Measurements from ENCODE around the gene UNC93B1. TPM values are rescaled to one million over a fixed set of nuclear protein-coding genes. Genes with fewer than 3 reads are reported as not detected.

The UNC93B1 gene
- total RNA-seq, 1 experiment from 2014 or later, result 75.4 TPM

DNA sequence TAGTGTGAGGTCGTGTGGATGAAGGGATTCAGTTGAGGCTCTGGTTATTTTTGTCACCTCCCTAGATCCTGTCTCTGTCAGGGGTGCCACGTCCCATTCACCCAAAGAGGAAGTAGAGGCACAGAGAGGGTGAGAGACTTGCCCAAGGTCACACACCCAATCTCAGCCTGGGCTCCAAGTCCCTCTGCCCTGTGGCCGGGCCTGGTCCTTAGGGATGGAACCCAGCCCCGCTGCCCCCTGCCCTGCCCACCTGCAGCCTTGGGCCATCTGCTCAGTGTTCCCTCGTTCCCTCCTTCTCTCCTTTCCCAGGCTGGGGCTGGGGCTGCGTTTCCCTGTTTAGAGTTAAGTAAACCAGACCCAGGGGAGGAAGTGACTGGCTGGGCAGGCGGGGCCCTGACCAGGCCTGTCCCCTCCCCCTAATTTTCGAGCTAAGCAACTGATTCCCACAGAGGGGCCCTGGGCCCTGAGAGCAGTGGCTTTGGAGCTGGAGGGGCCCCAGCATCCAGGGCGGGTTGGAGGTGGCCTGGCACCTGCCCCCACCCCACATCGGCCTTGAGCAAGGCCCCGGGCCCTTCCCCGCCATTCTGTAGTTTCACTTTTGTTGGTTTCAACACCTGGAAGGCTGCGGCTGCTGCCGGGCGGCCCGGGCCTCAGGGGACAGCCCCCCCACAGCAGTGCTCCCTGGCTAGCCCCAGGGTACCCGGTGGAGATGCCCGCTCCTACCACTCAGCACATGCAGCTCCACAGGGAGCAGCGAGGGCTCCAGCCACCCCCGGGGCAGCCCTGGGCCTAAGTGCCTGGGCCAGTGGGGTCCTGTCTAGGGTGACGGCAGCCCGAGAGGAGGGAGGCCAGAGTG, 36.4 kb upstream of the UNC93B1 start:
- no peak for DNase-seq (ENCODE audit: low read depth)

DNA sequence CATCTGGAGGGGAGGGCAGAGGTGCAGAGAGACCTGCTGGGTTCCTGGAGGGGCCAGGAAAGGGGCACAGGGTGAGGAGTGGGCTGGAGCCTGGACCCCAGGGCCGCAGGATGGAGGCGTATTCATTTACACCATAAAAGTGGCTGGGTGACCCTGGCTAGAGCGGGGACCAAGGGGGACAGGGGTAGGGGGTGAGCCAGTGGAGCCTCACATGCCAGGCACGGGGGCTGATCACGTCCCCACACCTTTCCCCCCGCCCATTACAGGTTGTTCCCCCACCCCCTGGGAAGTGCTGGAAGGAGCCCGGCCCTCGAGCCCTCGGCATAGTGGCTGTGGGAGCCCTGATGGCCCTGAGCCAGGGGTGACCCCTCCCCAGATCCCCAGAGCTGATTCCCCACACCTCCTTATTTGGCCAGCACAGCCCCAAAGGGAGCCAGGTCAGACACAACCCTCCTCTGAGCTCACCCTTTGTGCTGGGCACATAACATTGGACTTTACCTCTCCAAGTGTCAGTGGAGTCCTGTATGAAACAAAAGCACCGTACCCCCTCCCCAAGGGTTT, 35.7 kb upstream of the UNC93B1 start:
- DNase-seq (ENCODE audit: low read depth), result no peak

DNA sequence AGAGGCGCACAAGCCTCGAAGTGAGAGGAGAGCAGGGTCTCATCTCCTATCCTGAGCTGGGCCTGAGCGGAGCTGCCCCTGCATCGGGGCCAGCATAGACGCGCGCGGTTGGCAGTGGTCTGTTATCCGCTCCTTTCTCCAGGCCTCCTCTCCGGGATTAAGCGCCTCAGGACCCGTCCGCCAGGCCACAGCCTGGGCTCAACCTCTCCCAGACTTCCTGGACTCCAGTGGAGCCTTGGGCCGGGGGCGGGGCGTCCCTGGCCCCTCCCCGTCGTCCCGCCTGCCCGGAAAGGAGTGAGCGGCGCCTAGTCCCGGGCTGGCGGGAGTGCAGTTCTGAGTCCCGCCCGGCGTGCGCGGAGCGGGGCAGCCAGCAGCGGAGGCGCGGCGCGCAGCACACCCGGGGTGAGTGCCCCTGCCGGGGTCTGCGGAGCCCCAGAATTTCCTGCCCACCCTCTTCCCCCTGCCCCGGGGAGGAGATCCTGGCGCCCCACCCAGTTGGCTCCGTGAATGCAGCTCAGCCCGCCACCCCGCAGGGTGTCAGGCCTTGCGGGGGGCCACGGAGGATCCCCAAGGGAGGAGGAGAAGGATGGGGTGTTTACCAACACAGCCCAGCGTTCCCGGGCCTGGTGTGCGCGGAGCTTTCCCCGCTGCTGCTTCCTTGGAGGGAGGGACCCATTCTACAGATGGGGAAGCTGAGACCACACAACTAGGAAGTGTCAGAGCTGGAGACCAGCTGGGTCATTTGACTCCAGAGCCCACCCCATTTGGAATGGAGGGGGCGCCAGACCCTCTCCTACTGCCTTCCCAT, 35.0 kb upstream of the UNC93B1 start, which contains the start of gene TCIRG1:
TCIRG1 (plus strand) TSS at position 308 of the 808 bp plus-strand sequence. CDS start 2,247 bp downstream, outside the sequence.
- peak; percentile 89 for DNase-seq (ENCODE audit: low read depth)

DNA sequence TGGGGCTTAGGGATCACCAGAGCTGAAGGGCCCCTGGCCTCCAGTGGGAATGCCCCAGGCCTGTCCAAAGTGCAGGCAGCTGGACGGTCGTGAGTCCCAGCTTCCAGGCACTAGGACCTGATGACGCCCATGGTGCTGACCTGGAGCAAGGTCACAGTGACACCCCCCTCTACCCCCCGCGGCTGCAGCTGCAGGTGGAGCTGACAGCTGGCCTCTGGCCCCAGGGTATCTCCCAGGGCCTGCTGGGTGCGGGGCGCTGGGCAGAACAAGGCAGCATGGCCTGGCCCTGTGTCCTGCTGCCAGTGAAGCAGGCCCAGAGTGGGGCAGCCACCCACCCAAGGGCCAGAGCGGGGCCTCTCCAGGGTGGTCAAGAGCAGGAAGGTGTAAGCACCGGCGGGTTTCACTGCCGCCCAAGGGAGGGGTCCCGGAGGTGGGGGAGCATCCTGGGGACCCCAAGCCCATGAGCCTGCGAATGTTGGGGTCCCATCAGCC, 34.4 kb upstream of the UNC93B1 start:
- no peak for DNase-seq (ENCODE audit: low read depth)

DNA sequence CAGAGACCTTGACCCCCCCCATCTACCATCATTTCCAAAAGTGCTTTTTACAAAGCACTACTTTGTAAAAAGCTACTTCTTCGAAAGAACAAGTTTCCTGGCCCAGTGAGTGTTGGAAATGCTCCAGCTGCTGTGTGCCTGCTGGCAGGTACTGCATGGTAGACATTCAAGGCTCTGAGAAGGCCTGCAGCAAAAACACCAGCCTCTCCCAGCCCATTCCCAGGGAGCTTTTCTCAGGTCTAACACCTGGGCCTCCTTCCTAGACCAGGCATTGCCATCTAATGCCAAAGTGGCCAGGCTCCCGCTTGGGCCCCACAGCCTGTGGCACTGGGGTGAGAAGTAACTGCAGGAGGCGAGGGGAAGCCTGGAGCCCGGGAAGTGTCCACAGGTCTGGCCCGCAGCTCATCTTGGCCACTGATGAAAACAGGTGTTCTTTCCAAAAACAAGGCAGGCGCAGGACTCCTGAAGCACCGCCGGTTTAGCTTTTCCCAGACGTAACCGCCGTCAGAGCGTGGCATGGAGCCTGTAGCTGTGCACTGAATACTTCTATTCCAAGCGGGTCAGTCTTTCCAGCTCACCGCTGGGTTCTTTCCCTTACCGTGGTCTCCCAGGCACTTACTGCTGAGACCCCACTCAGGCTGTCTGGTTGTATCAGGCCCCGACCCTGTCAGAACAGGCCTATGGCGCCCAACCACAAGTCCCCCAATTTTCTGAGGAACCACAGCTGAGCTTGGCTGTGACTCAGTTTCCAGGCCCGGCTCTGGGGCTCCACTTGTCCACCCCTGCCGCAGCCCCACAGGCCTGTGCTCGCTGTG, 33.7 kb upstream of the UNC93B1 start:
- DNase-seq (ENCODE audit: low read depth), result no peak

DNA sequence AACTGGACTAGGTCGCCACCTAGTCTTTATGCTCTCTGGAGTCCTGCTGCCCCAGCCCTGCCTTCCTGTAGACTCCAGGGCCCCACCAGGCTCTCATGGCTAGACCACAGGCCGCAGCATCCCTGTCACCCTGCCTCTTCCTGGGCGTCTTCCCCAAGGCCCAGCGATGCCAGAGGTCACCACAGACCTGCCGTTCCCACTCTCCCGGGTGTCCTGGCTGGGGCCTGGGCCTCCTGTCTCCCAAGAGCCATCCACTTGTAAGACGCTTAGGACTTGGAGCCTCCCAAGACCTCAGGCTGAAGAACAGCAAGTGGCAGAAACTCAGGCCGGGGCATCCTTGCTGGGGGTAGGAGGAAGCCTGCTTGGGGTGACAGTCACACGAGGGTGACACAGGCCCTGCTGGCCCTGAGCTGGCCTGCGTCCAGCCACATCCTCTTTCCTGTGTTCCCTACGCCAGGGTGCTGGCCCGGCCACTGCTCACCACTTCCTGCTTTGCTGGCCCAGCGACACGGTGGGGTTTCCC, 32.9 kb upstream of the UNC93B1 start:
- DNase-seq (ENCODE audit: low read depth), result peak; percentile 43

DNA sequence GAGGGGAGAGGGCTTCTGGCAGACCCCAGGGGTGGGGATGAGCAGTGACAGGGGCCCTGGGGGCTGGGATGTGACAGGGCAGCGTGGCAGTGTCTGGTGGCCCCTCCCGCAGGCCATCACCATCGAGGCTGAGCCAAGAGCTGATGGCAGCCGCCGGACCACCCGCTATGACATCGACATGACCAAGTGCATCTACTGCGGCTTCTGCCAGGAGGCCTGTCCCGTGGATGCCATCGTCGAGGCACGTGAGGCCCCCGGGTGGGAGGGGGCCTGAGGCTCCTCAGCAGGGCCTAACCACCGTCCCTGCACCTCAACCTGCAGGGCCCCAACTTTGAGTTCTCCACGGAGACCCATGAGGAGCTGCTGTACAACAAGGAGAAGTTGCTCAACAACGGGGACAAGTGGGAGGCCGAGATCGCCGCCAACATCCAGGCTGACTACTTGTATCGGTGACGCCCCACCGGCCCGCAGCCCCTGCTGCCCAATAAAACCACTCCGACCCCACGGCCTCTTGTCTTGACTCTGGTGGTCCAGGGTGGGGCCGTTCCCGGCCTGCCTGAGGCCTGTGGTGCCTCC, 32.3 kb upstream of the UNC93B1 start:
- no peak for DNase-seq (ENCODE audit: low read depth)

DNA sequence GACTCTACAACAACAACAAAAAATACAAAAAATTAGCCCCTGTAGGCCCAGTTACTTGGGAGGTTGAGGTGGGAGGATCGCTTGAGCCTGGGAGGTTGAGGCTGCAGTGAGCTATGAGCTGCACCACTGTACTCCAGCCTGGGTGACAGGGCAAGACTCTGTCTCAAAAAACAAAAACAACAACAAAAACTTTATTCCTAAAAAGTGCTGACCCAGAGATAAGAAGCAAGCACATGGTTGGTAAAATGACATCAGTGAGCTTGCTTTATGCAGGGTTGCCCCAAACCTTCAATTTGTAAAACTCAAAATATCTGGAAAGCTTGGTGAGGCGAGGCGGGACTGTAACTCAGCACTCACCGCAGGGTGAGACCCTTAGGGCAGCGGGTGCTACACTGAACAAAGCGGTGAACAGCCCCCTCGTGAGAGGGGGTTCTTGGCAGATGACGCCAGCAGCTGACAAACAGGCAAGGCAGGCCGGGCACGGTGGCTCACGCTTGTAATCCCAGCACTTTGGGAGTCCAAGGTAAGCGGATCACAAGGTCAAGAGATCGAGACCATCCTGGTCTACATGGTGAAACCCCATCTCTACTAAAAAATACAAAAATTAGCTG, 31.5 kb upstream of the UNC93B1 start:
- no peak for DNase-seq (ENCODE audit: low read depth)

DNA sequence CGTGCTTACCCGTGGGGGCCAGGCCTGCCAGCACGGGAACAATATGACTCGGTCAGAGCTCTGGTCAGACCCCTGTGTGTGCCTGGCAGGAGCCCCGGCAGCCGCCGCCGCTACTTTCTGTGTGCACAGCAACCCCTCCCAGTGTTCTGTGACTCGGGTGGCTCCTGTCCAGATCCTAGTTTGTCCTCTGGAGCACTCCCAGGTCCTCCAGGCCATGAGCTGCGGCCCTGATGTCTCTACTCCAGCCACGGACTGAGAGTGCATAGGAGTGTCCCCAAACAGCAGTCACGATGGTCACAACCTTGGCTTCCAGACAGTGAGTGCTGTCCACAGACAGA, 29.8 kb upstream of the UNC93B1 start:
- DNase-seq (ENCODE audit: low read depth), result no peak

DNA sequence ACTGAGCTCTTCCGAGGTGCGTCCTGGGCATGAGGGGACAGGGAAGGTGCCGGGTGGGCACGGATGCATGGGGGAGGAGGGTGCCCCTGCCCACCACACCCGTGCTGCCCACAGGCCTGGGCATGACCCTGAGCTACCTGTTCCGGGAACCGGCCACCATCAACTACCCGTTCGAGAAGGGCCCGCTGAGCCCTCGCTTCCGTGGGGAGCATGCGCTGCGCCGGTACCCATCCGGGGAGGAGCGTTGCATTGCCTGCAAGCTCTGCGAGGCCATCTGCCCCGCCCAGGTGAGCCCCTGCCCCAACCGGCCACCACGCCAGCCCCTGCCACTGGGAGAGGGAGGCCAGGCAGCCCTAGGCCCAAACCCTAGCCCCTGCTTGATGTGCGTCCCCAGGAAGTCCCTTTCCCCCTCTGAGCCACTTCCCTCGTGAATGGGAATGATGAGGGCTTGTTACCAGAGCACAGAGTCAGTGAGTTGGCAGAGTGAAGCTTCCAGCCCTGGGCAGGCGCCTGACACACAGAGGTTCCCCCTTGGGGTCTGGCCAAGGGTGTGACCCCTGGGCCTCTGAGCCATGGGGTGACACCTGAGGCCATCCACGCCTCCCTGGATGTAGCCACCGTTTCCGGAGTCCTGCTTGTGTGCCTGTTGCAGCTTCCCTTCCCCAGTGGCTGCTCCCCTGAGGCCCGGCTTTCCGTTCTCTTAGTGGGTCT, 29.3 kb upstream of the UNC93B1 start:
- DNase-seq (ENCODE audit: low read depth), result no peak

DNA sequence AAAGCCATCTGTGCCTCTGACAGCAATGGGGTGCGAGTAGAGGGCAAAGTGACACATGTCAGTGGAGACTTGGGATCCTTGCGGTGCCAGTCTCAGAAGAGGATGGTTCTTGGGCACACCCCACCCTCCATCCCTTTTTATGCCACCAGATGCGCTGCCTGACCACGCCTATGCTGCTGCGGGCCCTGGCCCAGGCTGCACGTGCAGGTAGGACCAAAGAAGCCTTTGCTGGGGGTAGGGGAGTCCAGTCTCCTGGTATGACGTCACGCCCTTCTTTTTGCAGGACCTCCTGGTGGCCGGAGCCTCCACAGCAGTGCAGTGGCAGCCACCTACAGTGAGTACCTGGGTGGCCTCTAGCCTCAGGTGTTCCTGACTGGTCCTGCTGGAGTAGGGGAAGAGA, 28.1 kb upstream of the UNC93B1 start:
- DNase-seq (ENCODE audit: low read depth), result no peak

DNA sequence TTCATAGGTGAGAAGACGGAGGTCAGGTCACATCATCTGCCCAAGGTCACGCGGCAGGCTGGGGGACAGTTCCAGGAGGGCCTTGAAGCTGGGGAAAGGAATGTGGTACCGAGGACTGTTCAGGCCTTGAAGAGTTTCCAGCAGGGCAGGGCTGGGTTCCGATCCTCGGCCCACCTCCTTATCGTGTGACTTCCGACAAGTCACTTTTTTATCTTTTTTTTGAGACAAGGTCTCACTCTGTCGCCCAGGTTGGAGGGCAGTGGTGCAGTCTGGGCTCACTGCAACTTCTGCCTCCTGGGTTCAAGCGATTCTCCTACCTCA, 27.2 kb upstream of the UNC93B1 start:
- no peak for DNase-seq (ENCODE audit: low read depth)

DNA sequence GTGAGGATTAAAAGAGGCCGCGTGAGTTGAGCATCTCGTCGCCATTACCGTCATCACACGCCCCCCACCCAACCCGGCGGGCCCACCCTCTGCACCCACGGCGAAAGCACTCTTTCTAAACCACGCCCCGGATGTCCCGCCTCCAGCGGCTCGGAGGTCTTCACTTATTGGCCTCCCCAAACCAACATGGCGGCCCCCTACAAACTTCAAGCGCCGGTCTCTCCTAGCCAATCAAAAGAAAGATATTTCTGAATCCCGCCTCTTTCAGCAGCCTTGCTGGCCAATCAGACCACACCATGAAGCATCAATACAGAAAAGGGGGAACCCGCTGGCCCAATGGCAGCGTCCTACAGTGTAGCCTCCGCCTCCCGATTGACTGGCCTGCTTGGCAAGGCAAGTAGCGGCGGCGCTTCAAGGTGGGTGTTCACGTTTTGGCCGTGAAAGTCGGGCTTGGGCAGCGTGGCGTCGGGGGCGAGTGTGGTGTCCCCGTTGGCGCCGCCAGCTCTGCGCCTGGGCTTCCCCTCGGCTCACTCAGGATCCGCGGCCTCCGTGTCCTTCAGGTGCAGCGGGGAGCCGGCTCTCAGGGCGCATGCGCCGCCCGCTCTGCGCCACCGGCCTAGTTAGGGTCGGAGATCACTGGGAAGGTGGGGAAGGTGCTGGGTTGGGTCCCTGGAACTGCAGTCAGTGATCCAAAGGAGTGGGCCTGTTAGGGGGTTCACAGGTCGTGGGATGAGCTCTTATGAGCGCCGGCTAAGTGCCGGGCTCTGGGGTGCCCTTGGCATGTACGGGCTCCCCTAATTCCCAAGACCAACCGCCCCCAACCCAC, 26.6 kb upstream of the UNC93B1 start, which contains the start of gene NDUFS8:
NDUFS8 (plus strand) TSS at position 364 of the 826 bp plus-strand sequence. CDS start 1,471 bp downstream, outside the sequence.
- DNase-seq (ENCODE audit: low read depth), result peak; percentile 99

DNA sequence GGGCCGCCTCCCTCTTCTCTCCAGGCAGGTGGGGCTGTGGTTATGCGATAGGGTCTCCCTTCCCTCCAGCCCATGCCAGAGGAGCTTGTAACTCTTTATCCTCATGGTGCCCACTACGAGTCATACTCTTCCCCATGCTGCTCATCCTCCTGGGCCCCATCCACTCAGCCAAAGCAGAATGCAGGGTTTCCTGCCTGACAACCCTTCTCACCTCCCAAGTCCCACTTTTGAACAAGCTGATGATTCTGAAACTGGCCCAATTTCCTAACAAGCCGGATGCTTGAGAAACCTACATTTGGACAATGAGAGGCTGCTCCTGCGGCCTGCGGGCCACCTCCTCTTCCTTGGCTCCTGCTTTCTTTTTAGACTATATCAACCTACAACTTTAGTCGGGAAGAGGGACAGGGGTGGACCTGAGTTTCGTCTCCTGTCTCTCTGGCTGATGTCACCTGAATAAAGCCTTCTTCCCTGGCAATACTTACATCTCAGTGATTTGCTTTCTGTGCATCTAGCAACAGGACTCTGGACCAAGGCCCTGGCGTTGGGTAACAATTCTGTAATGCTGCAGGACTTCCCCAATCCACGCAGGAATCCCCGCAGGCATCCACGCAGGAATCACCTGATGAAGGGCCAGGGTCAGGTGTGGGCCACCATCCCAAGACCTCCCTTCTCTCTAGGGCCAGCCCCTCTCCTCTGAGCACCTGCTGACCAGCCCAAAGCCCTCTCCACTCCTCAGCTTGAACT, 25.1 kb upstream of the UNC93B1 start:
- DNase-seq (ENCODE audit: low read depth), result peak; percentile 73

DNA sequence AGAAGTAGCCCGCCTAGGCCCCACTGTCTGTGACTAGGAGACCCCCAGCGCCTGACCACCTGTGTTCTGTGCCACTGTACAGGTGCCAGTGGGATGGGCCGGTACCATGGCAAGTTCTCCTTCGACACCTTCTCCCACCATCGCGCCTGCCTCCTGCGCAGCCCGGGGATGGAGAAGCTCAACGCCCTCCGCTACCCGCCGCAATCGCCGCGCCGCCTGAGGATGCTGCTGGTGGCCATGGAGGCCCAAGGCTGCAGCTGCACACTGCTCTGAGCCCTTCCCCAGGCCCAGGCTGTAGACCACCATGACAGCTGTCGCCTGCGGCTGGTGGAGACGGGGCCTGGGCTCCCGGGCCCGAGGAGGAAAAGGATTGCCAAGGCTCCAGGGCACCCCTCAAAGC, 23.8 kb upstream of the UNC93B1 start:
- DNase-seq (ENCODE audit: low read depth), result no peak

DNA sequence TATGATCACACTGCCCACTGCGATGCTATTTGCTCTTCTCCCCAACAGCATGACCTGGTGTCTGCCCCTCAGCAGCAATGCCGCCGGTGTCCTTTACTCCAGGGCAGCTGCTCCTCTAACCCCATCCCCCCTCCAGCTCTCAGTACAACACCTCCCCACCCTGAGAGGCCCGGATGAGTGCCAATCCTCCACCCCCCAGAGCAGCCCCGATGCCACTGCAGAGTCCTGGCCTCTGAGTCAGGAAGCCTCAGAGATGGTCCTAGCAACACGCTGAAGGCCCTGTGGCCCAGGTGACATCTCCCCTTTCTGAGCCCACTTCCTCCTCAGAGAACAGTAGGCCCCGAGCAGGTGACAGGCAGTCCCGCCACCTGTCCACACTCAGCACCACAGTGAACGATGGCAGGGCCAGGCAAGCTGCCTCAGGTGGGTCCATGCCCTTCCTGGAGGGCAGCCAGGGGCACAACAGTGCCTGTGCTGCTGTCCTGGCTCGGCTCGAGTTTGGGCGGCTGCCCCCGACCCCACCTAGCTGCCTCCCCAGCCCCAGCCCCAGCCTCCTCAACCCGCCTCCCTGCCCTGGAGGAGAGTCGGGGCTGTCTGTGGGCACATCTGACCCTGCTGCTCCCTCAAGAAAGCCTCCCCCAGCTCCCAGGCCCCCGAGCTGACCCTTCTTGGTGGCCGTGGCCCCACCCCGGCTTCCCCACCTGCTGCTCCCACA, 22.7 kb upstream of the UNC93B1 start:
- peak; percentile 52 for DNase-seq (ENCODE audit: low read depth)

DNA sequence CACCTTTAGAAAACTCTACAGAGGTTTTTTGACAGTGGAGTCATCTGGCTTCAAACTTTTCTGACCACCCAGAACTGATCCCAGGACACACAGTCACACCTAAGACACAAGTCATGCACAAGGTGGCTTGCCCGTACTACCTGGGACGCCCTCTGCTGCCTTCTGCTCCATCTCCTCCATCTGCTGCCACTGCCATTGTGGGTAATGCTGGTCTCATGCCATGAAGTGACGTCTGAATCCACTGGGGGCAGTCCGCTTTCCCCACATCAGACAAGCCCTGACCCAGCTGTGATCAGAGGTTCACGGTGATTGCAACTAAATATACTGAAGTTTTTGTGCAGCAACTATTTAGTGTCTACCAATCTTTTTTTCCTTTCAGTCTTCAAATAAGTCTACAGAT, 21.1 kb upstream of the UNC93B1 start:
- DNase-seq (ENCODE audit: low read depth), result no peak

DNA sequence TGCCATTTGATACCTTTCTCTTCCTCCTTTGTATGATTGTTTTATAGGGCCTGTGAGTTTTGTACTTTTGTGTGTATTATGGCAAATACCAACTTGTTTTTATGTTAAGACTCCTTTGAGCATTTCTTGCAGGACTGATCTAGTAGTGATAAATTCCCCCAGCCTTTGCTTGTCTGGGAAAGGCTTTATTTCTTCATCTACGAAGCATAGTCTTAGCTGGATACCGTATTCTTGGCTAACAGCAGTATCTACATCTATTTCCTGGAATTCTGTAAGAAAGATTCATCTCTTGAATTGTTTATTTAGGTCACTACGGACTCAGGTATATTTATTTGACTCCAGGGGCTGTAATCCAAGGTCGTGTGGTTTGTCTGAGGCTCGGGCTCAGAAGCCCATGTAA, 20.6 kb upstream of the UNC93B1 start:
- no peak for DNase-seq (ENCODE audit: low read depth)

Data from M059J (cell line).